SK-N-SH treated with all-trans-retinoic acid at 6 μM for 48 hours (cell line): ENCODE data around the gene HBG2.

Source experiments
- ARNTL ChIP-seq: fragments of 450-650 bp; formaldehyde crosslinking; IDR thresholded peaks from 2 replicates; pipeline ENCODE4 v1.5.0; 2020; ENCODE audit warnings: low read depth, mild to moderate bottlenecking, moderate library complexity, borderline replicate concordance
- CREB5 ChIP-seq: fragments of 250-450 bp; sonication (Bioruptor Pico); IDR thresholded peaks from 2 replicates; pipeline ENCODE4 v1.5.1; 2020; ENCODE audit warnings: low read depth, mild to moderate bottlenecking, moderate library complexity
- CSRNP3 ChIP-seq: fragments of 250-450 bp; sonication (Bioruptor Pico); IDR thresholded peaks from 2 replicates; pipeline ENCODE4 v1.5.1; 2021; ENCODE audit warnings: mild to moderate bottlenecking, moderate library complexity
- ESRRG ChIP-seq: fragments of 250-450 bp; sonication (Bioruptor Pico); IDR thresholded peaks from 2 replicates; pipeline ENCODE4 v1.6.1; 2021; ENCODE audit warnings: mild to moderate bottlenecking
- OSR1 ChIP-seq: fragments of 250-450 bp; sonication (Bioruptor Pico); IDR thresholded peaks from 2 replicates; pipeline ENCODE4 v1.8.0; 2022; ENCODE audit warnings: moderate library complexity, mild to moderate bottlenecking, inconsistent platforms
- PATZ1 ChIP-seq: fragments of 250-450 bp; sonication (Bioruptor Pico); IDR thresholded peaks from 2 replicates; pipeline ENCODE4 v1.8.0; 2020; ENCODE audit warnings: mild to moderate bottlenecking, moderate library complexity, borderline replicate concordance
- PPARA ChIP-seq: fragments of 250-450 bp; sonication (Bioruptor Pico); IDR thresholded peaks from 2 replicates; pipeline ENCODE4 v1.5.0; 2020; ENCODE audit warnings: mild to moderate bottlenecking, borderline replicate concordance
- RARB ChIP-seq: fragments of 250-450 bp; sonication (Bioruptor Pico); IDR thresholded peaks from 2 replicates; pipeline ENCODE4 v1.8.0; 2021; ENCODE audit warnings: mild to moderate bottlenecking, moderate library complexity
- SNAI2 ChIP-seq: fragments of 250-450 bp; sonication (Bioruptor Pico); IDR thresholded peaks from 2 replicates; pipeline ENCODE4 v1.5.0; 2020; ENCODE audit warnings: mild to moderate bottlenecking, moderate library complexity
- TCF4 ChIP-seq: fragments of 250-450 bp; sonication (Bioruptor Pico); IDR thresholded peaks from 2 replicates; pipeline ENCODE4 v1.8.0; 2021; ENCODE audit warnings: mild to moderate bottlenecking, moderate library complexity, borderline replicate concordance
- ZNF565 ChIP-seq: fragments of 450-650 bp; formaldehyde crosslinking; conservative IDR thresholded peaks from 2 replicates; pipeline ENCODE4 v1.5.0; 2020; ENCODE audit warnings: low read depth, mild to moderate bottlenecking, moderate library complexity

- TF ChIP-seq OSR1 (CRISPR knock-in tag) (no peak), PATZ1 (no peak), ZNF565 (CRISPR knock-in tag) (no peak), SNAI2 (CRISPR knock-in tag) (no peak), TCF4 (no peak), RARB (CRISPR knock-in tag) (no peak), ARNTL (CRISPR knock-in tag) (no peak), PPARA (CRISPR knock-in tag) (no peak), CREB5 (CRISPR knock-in tag) (no peak), ESRRG (CRISPR knock-in tag) (no peak), CSRNP3 (no peak)
Observed at GRCh38 chr11:5286351-5286750, 31.8 kb upstream of the HBG2 start.
